Airway epithelial cell (primary cell): ENCODE measurements around the gene TMED10. TPM values are rescaled to one million over a fixed set of nuclear protein-coding genes. Genes with fewer than 3 reads are reported as not detected.

Experiments
- total RNA-seq: library from RNA; depleted of rRNA; stranded (reverse); fragments of >200 nt; gene quantifications from 2 replicates; pipeline ENCODE4 v1.2.3, GENCODE V29; 2015

Gene TMED10
- 184 and 218 TPM in 2 replicates for total RNA-seq

DNA sequence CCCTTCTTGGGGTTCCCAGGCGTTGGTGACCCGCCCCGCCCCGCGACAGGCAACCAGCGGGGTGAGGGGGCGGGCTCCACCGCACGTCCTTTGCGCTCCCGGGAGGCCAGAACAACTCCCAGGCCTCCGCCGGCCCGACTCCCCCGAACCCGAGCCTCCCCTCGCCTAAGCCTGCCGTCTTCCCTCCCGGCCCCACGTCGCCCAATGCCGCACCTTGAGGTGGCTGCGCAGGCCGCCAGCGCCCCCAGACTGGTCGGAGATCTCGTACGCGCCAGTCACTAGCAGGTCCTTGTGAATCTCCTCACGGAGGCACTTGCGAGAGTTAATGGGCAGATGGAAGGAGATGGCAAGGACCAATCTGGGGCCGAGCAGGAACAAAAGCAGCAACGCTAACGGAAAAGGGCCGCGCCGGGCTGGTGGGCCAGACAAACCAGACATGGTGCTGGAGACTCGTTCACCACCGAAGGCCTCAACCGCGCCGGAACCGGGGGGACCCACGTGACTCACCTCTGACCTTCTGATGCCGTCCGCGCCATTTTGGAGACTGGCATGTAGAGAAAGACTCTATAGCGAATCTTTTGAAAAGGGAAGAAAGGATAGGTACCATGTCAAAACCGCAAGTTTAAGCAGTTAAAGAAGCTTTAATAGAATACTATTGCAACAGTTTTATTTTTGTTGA, at the start of gene TMED10:
Gene TMED10, minus strand, starts transcription at position 471 of the 679 bp plus-strand sequence. Its CDS starts 33 bp downstream, at position 438.

GRCh38 chr14:75126679-75127473, 49.5 kb downstream of the TMED10 start, which contains the start of gene NEK9:
Gene NEK9, minus strand, starts transcription at chr14:75127048. Its CDS starts 127 bp downstream, at chr14:75126921.

Other genes with a start within 250 kb of the TMED10 start
- gene PGF, start 221.0 kb downstream of the TMED10 start, total RNA-seq, result 51.8 and 57.1 TPM in 2 replicates
- gene EIF2B2, start 173.7 kb downstream of the TMED10 start, total RNA-seq, result 53.2 and 63.2 TPM in 2 replicates
- gene MLH3, start 125.1 kb downstream of the TMED10 start, total RNA-seq, result 8.3 and 8.4 TPM in 2 replicates
- 12.8 and 14.0 TPM in 2 replicates for gene ACYP1, start 112.6 kb downstream of the TMED10 start, total RNA-seq
- gene ZC2HC1C, start 107.0 kb downstream of the TMED10 start, total RNA-seq, result 0.56 and 4.4 TPM in 2 replicates
- gene NEK9, start 49.6 kb downstream of the TMED10 start, total RNA-seq, result 12.8 and 14.5 TPM in 2 replicates
- gene FOS, start 102.2 kb upstream of the TMED10 start, total RNA-seq, result 147 and 192 TPM in 2 replicates